Activated CD4-positive, alpha-beta T cell treated with anti-CD3 and anti-CD28 coated beads, Interleukin-2, amount 50 U/mL, for 24 hours (primary cell): ENCODE results near the gene SEMA6C.
"Not testable (repeated sequence)": the region's sequence is repeated elsewhere in the genome, so short reads cannot be mapped to it uniquely, and the experiment has no call there.

Source experiments
- DNase-seq, 2 donors: peaks; one replicate each; pipeline ENCODE4 v3.0.0-alpha.2; 2020; ENCODE audit warnings: low read depth in 1 of 2, low spot score in 1 of 2

Gene SEMA6C

DNA sequence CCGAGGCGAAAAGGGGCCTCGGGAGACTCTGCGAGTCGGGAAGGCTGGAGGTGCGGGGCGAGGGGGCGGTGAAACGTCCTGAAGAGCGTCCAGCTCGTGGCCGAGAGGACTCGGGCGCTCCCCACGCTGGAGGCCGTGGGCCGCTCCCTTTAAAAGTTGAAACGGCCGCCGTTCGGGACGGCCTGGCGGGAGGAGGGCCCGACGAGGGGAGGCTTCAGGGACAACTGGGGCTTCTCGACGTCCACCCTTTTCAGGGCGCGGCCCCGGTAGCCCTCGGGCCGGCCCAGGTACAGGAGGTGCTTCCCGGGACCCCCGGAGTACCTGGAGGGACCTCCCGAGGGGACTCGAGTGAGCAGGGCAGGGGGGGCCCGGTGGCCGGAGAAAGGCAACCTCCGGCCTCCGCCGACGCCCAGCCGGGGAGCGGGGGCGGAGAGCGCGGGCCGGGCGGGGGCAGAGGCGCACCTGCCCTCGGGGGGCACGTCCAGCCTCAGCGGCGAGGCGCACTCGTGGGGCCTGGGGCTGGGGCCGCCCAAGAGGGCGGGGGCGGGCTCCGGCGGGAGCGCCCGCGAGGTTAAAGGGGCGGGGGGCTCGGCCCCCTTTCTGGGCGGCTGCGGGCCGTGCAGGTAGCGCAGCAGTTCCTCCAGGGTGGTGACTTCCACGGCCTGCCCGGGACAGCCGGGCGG, 14.0 kb downstream of the SEMA6C start:
- DNase-seq, result no peak

- DNase-seq, result no peak
These were observed 14.6 kb downstream of the SEMA6C start for GRCh38 chr1:151131701-151132334.

GRCh38 chr1:151130987-151131586, 15.3 kb downstream of the SEMA6C start:
- DNase-seq, result peak; percentile 60 to 78

DNA sequence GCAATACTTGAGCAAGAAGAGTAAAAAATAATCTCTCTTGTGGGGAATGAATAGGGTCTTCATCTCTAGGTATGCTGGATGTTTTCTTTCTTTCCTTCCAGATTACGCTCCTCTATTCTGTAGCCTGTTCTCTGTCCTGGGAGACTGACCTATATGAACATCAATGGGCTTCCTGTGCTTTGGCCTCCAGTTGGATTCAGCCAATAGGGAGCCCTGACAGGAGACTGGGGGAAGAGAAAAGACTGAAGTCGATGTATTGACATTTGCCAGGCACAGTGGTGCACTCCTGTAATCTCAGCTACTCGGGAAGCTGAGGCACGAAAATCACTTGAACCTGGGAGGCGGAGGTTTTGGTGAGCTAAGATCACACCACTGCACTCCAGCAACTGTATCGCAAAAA, 17.6 kb downstream of the SEMA6C start:
- DNase-seq, result no peak

DNA sequence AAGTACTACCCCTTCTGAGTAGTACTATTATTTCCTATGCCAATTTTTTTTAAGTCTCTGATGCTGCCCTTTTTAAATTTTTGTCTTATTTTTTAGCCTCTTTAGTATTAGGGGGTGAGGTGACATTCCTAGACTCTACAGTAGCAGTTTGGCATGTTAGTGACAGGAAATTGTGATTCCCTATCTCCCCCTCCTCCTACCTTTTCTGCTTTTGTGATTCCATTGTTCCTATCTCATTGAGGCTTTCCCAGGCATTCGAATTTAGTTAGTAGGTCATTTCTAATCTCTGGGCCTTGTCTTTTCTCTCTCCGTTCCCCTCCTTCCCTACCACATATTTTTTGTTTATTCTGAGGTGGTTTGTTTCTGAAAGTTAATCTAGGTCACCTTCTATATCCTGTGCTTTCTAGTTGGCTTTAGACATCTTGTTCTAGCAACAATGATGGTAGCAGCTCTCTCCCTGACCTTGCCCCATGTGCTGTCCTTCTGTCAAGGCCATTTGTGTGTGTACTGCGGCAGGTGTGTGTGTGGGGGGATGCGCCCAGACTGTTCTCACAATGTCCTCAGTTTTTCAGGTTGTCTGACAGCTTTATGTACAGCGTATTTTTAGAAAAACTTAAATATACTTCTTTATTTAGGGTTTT, 21.5 kb downstream of the SEMA6C start:
- DNase-seq, result no peak

DNA sequence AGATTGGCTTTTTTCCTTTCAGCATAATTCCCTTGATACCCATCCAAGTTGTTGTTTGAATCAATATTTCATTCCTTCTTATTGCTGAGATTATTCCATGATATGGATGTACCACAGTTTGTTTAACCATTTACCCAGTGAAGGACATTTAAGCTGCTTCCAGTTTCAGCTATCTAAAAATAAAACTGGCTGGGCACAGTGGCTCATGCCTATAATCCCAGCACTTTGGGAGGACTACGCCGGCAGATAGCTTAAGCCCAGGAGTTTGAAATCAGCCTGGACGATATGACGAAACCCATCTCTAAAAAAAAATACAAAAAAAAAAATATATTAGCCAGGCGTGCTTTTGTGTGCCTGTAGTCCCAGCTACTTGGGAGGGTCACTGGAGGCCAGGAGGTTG, 32.6 kb downstream of the SEMA6C start:
- DNase-seq, result no peak

- no peak for DNase-seq
These were observed 38.1 kb downstream of the SEMA6C start for GRCh38 chr1:151108331-151108730.

GRCh38 chr1:151106894-151107293, 39.5 kb downstream of the SEMA6C start:
- DNase-seq, result no peak

- no peak for DNase-seq
These were observed 41.8 kb downstream of the SEMA6C start for GRCh38 chr1:151104630-151105029.

- DNase-seq, result no peak
These were observed 48.3 kb downstream of the SEMA6C start for GRCh38 chr1:151098126-151098525.

DNA sequence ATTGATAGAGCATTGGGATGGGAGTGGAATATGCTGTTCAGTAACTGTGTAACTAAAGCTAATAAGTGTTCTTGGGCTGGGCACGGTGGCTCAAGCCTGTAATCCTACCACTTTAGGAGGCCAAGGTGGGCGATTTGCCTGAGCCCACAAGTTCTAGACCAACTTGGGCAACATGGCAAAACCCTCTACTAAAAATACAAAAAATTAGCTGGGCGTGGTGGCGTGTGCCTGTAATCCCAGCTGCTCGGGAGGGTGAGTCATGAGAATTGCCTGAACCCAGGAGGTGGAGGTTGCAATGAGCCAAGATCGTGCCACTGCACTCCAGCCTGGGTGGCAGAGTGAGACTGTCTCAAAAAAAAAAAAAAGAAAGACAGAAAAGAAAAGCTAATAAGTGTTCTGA, 49.0 kb downstream of the SEMA6C start:
- not testable (repeated sequence) for DNase-seq

- no peak for DNase-seq
These were observed 60.4 kb downstream of the SEMA6C start for GRCh38 chr1:151085953-151086559.
